Activated CD8-positive, alpha-beta T cell treated with anti-CD3 and anti-CD28 coated beads, Interleukin-2, amount 10 ng/mL, durations not matched to agents 7 days and 5 days (primary cell): ENCODE measurements around the gene AMBRA1. TPM values are rescaled to one million over a fixed set of nuclear protein-coding genes. Genes with fewer than 3 reads are reported as not detected.

Source experiments
- ATAC-seq: fragments of 150-1000 bp; cut with Tn5 transposase; one replicate; pipeline ENCODE4 v1.10.0; 2021; ENCODE audit warnings: moderate library complexity
- CTCF ChIA-PET: fragments of 350-600 bp; sonication (Branson Sonifier 250); formaldehyde crosslinking; loops from one replicate; lab custom pipeline; 2021; ENCODE audit warnings: antibody characterized with exemption; lab: Charles Lee
- POLR2A ChIA-PET: fragments of 350-600 bp; sonication (Branson Sonifier 250); formaldehyde crosslinking; loops from one replicate; lab custom pipeline; 2021; ENCODE audit warnings: antibody characterized with exemption; lab: Charles Lee
- DNase-seq: peaks from one replicate; pipeline ENCODE4 v3.0.0-alpha.2; 2020
- H3K27ac Mint-ChIP-seq: one replicate; pipeline ENCODE4 v1.8.0; 2021; ENCODE audit warnings: mild to moderate bottlenecking, mixed read lengths
- H3K27me3 Mint-ChIP-seq: one replicate; pipeline ENCODE4 v1.8.0; 2021; ENCODE audit warnings: low read depth, mixed read lengths
- H3K36me3 Mint-ChIP-seq: one replicate; pipeline ENCODE4 v1.8.0; 2021; ENCODE audit warnings: low read depth, mixed read lengths
- H3K4me1 Mint-ChIP-seq: one replicate; pipeline ENCODE4 v1.8.0; 2021; ENCODE audit warnings: low read depth, mixed read lengths
- H3K4me3 Mint-ChIP-seq: one replicate; pipeline ENCODE4 v1.8.0; 2021; ENCODE audit warnings: mild to moderate bottlenecking, mixed read lengths
- H3K9me3 Mint-ChIP-seq: one replicate; pipeline ENCODE4 v1.8.0; 2022; ENCODE audit warnings: mixed read lengths; ENCODE audit not compliant: insufficient read depth
- total RNA-seq, 2 experiments: library from RNA; stranded (reverse); gene quantifications; one replicate each; pipeline ENCODE4 v1.2.3, GENCODE V29; 2021

AMBRA1 gene
- total RNA-seq, 2 experiments from 2014 or later, result 34.0 to 35.1 TPM

- DNase-seq (no peak), ATAC-seq (no peak)
- Mint-ChIP-seq H3K36me3 (peaks cover 26% of the 10 kb centered on the region), H3K9me3 (no peaks in the 10 kb centered on the region), H3K4me3 (no peak overlapping the region), H3K4me1 (peaks cover 56% of the 10 kb centered on the region), H3K27ac (peak overlapping the region; percentile 36), H3K27me3 (no peaks in the 10 kb centered on the region)
- ChIA-PET CTCF (interaction anchor here (1.1 to 16.5 kb wide), 3 partner anchors 12 to 125 kb away, joined by 3 to 381 read pairs (median 3); partner anchors contain the start of gene DGKZ), POLR2A (interaction anchor here (10.0 kb wide), 1 partner anchor 14 kb away, joined by 77 read pairs; no protein-coding TSS in a partner anchor)
These were observed 229.0 kb downstream of the AMBRA1 start for GRCh38 chr11:46364791-46365190.

- Mint-ChIP-seq H3K4me1 (peaks cover 52% of the 10 kb centered on the region), H3K27ac (peak overlapping the region; percentile 57), H3K4me3 (no peak overlapping the region), H3K27me3 (no peaks in the 10 kb centered on the region), H3K9me3 (no peaks in the 10 kb centered on the region), H3K36me3 (peaks cover 19% of the 10 kb centered on the region)
- no peak for DNase-seq
- POLR2A ChIA-PET, result interaction anchor here (10.0 kb wide), 1 partner anchor 13 kb away, joined by 77 read pairs; no protein-coding TSS in a partner anchor
- no peak for ATAC-seq
- CTCF ChIA-PET, result interaction anchor here (2.0 to 16.5 kb wide), 2 partner anchors 11 to 125 kb away, joined by 6 to 381 read pairs; partner anchors contain the start of gene DGKZ
These were observed 229.8 kb downstream of the AMBRA1 start for GRCh38 chr11:46364056-46364455.

- no peaks in the 10 kb centered on the region for H3K9me3 Mint-ChIP-seq
- ATAC-seq (no peak), DNase-seq (no peak)
- no peak overlapping the region for H3K27ac Mint-ChIP-seq
- H3K36me3 Mint-ChIP-seq, result peaks cover 15% of the 10 kb centered on the region
- peaks cover 55% of the 10 kb centered on the region for H3K4me1 Mint-ChIP-seq
- CTCF ChIA-PET, result interaction anchor here (2.0 to 16.5 kb wide), 2 partner anchors 10 to 124 kb away, joined by 6 to 381 read pairs; partner anchors contain the start of gene DGKZ
- POLR2A ChIA-PET, result interaction anchor here (10.0 kb wide), 1 partner anchor 12 kb away, joined by 77 read pairs; no protein-coding TSS in a partner anchor
- no peaks in the 10 kb centered on the region for H3K27me3 Mint-ChIP-seq
- no peak overlapping the region for H3K4me3 Mint-ChIP-seq
These were observed 230.3 kb downstream of the AMBRA1 start for GRCh38 chr11:46363455-46364005.

GRCh38 chr11:46363031-46363407 is 230.8 kb downstream of the AMBRA1 start:
- POLR2A ChIA-PET, result interaction anchor here (10.0 kb wide), 1 partner anchor 12 kb away, joined by 77 read pairs; no protein-coding TSS in a partner anchor
- peak overlapping the region; percentile 60 for H3K27ac Mint-ChIP-seq
- DNase-seq (no peak), ATAC-seq (no peak)
- H3K27me3 Mint-ChIP-seq, result no peaks in the 10 kb centered on the region
- H3K9me3 Mint-ChIP-seq, result no peaks in the 10 kb centered on the region
- no peak overlapping the region for H3K4me3 Mint-ChIP-seq
- CTCF ChIA-PET, result interaction anchor here (2.0 to 16.5 kb wide), 2 partner anchors 10 to 124 kb away, joined by 6 to 381 read pairs; partner anchors contain the start of gene DGKZ
- H3K4me1 Mint-ChIP-seq, result peaks cover 58% of the 10 kb centered on the region
- peaks cover 11% of the 10 kb centered on the region for H3K36me3 Mint-ChIP-seq

GRCh38 chr11:46362156-46363030 is 231.4 kb downstream of the AMBRA1 start:
- peak overlapping the region; percentile 83 for H3K27ac Mint-ChIP-seq
- POLR2A ChIA-PET, result interaction anchor here (0.6 to 10.0 kb wide), 3 partner anchors 11 to 825 kb away, joined by 3 to 77 read pairs (median 7); no protein-coding TSS in a partner anchor
- peaks cover 7% of the 10 kb centered on the region for H3K36me3 Mint-ChIP-seq
- peaks cover 58% of the 10 kb centered on the region for H3K4me1 Mint-ChIP-seq
- H3K4me3 Mint-ChIP-seq, result peak overlapping the region; percentile 72
- no peak for ATAC-seq
- no peaks in the 10 kb centered on the region for H3K9me3 Mint-ChIP-seq
- no peak for DNase-seq
- no peaks in the 10 kb centered on the region for H3K27me3 Mint-ChIP-seq
- CTCF ChIA-PET, result interaction anchor here (1.0 to 16.5 kb wide), 3 partner anchors 9 to 123 kb away, joined by 3 to 381 read pairs (median 6); partner anchors contain the start of gene DGKZ

GRCh38 chr11:46361283-46362155 is 232.3 kb downstream of the AMBRA1 start:
- ATAC-seq, result peak; percentile 91
- Mint-ChIP-seq H3K4me1 (peaks cover 60% of the 10 kb centered on the region), H3K27ac (peak overlapping the region; percentile 83), H3K4me3 (peak overlapping the region; percentile 72), H3K36me3 (peaks cover 12% of the 10 kb centered on the region), H3K9me3 (no peaks in the 10 kb centered on the region), H3K27me3 (no peaks in the 10 kb centered on the region)
- peak; percentile 75 for DNase-seq
- ChIA-PET CTCF (interaction anchor here (0.8 to 17.2 kb wide), 6 partner anchors 4 to 256 kb away, joined by 3 to 381 read pairs (median 4); partner anchors contain the start of genes ATG13, DGKZ and HARBI1), POLR2A (interaction anchor here (0.6 to 10.0 kb wide), 6 partner anchors 10 to 826 kb away, joined by 3 to 77 read pairs (median 4); no protein-coding TSS in a partner anchor)

- DNase-seq, result no peak
- peak overlapping the region; percentile 83 for H3K27ac Mint-ChIP-seq
- H3K9me3 Mint-ChIP-seq, result no peaks in the 10 kb centered on the region
- ChIA-PET POLR2A (interaction anchor here (0.6 to 10.0 kb wide), 4 partner anchors 10 to 209 kb away, joined by 3 to 77 read pairs (median 4); no protein-coding TSS in a partner anchor), CTCF (interaction anchor here (0.8 to 17.2 kb wide), 6 partner anchors 5 to 256 kb away, joined by 3 to 381 read pairs (median 4); partner anchors contain the start of genes ATG13, DGKZ and HARBI1)
- H3K27me3 Mint-ChIP-seq, result no peaks in the 10 kb centered on the region
- H3K36me3 Mint-ChIP-seq, result peaks cover 16% of the 10 kb centered on the region
- peaks cover 61% of the 10 kb centered on the region for H3K4me1 Mint-ChIP-seq
- peak overlapping the region; percentile 72 for H3K4me3 Mint-ChIP-seq
- peak; percentile 15 for ATAC-seq
These were observed 232.9 kb downstream of the AMBRA1 start for GRCh38 chr11:46360878-46361277.

- ChIA-PET POLR2A (interaction anchor here (10.0 kb wide), 1 partner anchor 9 kb away, joined by 77 read pairs; no protein-coding TSS in a partner anchor), CTCF (interaction anchor here (1.2 to 17.2 kb wide), 3 partner anchors 6 to 44 kb away, joined by 4 to 381 read pairs (median 381); partner anchors contain the start of gene DGKZ)
- no peak overlapping the region for H3K4me3 Mint-ChIP-seq
- no peak for DNase-seq
- H3K4me1 Mint-ChIP-seq, result peaks cover 63% of the 10 kb centered on the region
- H3K27ac Mint-ChIP-seq, result no peak overlapping the region
- peaks cover 18% of the 10 kb centered on the region for H3K36me3 Mint-ChIP-seq
- H3K9me3 Mint-ChIP-seq, result no peaks in the 10 kb centered on the region
- H3K27me3 Mint-ChIP-seq, result no peaks in the 10 kb centered on the region
- ATAC-seq, result no peak
These were observed 233.9 kb downstream of the AMBRA1 start for GRCh38 chr11:46359953-46360352.

DNA sequence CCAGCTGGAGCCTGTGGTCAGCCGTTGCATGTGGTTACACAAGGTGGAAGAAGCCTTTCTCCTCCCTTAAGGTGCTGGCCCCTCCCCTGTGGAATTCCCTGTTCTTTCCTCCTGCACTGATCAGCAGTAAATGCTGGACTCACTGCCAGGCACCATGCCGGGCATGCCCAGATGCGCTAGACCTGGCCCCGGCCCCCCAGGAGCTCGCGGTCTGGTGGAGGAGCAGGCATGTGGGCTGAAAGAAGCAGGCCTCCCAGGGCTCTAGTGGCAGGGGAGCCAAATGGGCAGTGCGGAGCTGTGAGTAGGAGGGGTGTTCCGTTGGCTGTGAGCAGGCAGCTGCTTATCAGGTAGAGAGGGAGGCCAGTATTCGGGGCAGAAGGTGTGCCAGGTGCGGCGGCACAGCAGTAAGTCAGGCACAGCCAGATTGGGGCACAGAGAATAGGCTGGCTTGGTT is 236.3 kb downstream of the AMBRA1 start:
- H3K4me1 Mint-ChIP-seq, result peaks cover 70% of the 10 kb centered on the region
- ChIA-PET CTCF (interaction anchor here (16.5 to 17.2 kb wide), 2 partner anchors 4 to 8 kb away, joined by 381 read pairs; partner anchors contain the start of gene DGKZ), POLR2A (interaction anchor here (0.9 to 1.9 kb wide), 2 partner anchors 9 kb away, joined by 3 to 6 read pairs; no protein-coding TSS in a partner anchor)
- H3K27me3 Mint-ChIP-seq, result no peaks in the 10 kb centered on the region
- no peak overlapping the region for H3K27ac Mint-ChIP-seq
- H3K9me3 Mint-ChIP-seq, result no peaks in the 10 kb centered on the region
- peaks cover 22% of the 10 kb centered on the region for H3K36me3 Mint-ChIP-seq
- no peak overlapping the region for H3K4me3 Mint-ChIP-seq
- ATAC-seq (no peak), DNase-seq (no peak)

GRCh38 chr11:46356924-46357482 is 236.8 kb downstream of the AMBRA1 start:
- Mint-ChIP-seq H3K4me1 (peaks cover 69% of the 10 kb centered on the region), H3K4me3 (no peak overlapping the region), H3K9me3 (no peaks in the 10 kb centered on the region), H3K27ac (peak overlapping the region; percentile 27), H3K27me3 (no peaks in the 10 kb centered on the region), H3K36me3 (peaks cover 21% of the 10 kb centered on the region)
- CTCF ChIA-PET, result interaction anchor here (17.2 kb wide), 1 partner anchor 9 kb away, joined by 381 read pairs; no protein-coding TSS in a partner anchor
- ATAC-seq, result no peak
- no peak for DNase-seq
- POLR2A ChIA-PET, result interaction anchor here (0.9 kb wide), 1 partner anchor 8 kb away, joined by 3 read pairs; no protein-coding TSS in a partner anchor
